ENCODE data around the gene RTL10. TPM values are rescaled to one million over a fixed set of nuclear protein-coding genes. Genes with fewer than 3 reads are reported as not detected.

Gene RTL10
- total RNA-seq, 2 donors from 2014 or later: 15.7 to 41.9 TPM

GRCh38 chr22:19809741-19810140, 44.9 kb downstream of the RTL10 start:
- Histone ChIP-seq H3K4me1 (replicated peaks) (peaks cover 12% of the 10 kb centered on the region), H3K36me3 (no peaks in the 10 kb centered on the region), H3K27me3 (replicated peaks; ENCODE audit: insufficient read depth) (no peaks in the 10 kb centered on the region), H3K4me3 (no peak overlapping the region), H3K9me3 (no peaks in the 10 kb centered on the region), H3K27ac (no peak overlapping the region)
- 91% methylated on average over 3 of the region's 3 CpGs for WGBS
- no peak for DNase-seq (ENCODE audit: low spot score)
- intact Hi-C loops (cut with DNase I): no loop called here
- TF ChIP-seq POLR2A (IDR thresholded peaks at IDR 0.05) (no peak), CTCF (IDR thresholded peaks at IDR 0.05) (no peak), POLR2AphosphoS5 (IDR thresholded peaks at IDR 0.05) (no peak)

DNA sequence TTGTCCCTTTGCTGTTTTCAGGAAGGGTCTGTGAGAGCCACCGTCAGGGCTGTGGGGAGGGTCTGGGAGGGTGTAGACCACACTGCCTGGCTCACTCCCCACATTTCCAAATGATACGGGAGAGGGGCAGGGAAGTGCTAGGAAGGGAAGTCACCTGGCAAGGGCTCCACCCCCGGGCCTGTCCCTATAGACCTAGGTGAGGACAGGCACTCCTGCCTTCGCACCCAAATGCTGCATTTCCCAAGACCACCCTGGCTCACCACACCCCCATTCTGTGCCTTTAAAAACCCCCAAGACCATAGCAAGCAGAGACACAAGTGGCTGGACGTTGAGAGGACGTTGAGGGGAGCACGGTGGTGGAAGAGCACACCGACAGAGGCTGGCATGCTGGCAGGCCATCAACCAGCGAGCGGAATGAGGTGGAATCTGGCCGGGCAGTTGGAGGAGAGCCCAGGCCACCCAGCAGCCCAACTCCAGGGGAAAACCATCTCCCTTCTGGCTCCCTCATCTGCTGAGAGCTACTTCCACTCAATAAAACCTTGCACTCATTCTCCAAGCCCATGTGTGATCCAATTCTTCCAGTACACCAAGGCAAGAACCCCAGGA, 45.7 kb downstream of the RTL10 start:
- 56% methylated on average over 11 of the region's 11 CpGs for WGBS
- Histone ChIP-seq H3K27ac (no peak overlapping the region), H3K4me3 (no peak overlapping the region), H3K27me3 (replicated peaks; ENCODE audit: insufficient read depth) (no peaks in the 10 kb centered on the region), H3K36me3 (no peaks in the 10 kb centered on the region), H3K4me1 (replicated peaks) (peaks cover 12% of the 10 kb centered on the region), H3K9me3 (no peaks in the 10 kb centered on the region)
- no peak for DNase-seq (ENCODE audit: low spot score)
- intact Hi-C loops (cut with DNase I): no loop called here
- TF ChIP-seq CTCF (IDR thresholded peaks at IDR 0.05) (no peak), POLR2AphosphoS5 (IDR thresholded peaks at IDR 0.05) (no peak), POLR2A (IDR thresholded peaks at IDR 0.05) (no peak)

DNA sequence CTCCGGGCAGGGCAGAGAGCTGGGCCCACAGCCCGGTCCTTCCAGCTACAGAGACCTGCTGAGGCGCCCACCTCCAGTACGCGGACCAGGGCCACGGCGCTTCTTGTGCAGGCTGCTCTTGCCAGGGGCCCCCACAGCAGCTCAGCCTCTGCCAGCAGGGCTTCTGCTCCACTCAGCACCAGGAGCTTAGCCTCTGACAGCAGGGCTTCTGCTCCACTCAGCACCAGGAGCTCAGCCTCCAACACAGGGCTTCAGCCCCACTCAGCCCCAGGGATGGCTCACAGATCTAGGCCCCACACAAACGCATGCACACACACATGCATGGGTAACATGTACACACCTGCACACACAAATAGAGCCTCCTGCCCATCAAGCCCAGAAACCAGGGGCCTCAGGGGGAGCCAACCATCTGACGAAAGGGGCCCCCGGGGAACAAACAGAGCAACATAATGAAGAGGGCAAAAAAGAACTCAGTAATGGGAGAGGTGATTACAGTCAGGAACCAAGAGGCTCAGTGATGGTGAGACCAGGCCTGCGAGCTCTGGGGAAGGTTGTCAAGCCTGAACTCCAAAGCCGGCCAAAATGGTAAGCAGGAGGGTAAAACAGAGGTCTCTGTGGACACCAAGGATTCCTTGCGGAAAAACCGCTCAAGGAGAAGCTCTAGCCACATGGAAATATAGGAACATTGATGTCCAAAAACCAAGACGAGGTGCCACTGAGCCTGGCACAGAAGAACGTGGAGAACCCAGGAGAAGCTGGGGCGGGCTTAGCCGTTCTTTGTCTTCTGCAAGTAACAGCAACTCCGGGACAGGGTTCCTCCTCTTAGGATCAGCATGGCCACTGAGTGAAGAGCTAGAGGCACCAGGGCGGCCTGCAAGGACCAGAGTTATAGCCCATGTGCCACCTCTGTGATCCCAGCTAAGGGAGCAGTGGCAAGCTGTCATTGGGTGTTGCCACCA, 46.5 kb downstream of the RTL10 start:
- Histone ChIP-seq H3K4me1 (replicated peaks) (peaks cover 12% of the 10 kb centered on the region), H3K36me3 (no peaks in the 10 kb centered on the region), H3K27ac (no peak overlapping the region), H3K9me3 (no peaks in the 10 kb centered on the region), H3K27me3 (replicated peaks; ENCODE audit: insufficient read depth) (no peaks in the 10 kb centered on the region), H3K4me3 (no peak overlapping the region)
- 94% methylated on average over 17 of the region's 20 CpGs for WGBS
- TF ChIP-seq CTCF (IDR thresholded peaks at IDR 0.05): no peak
- TF ChIP-seq POLR2AphosphoS5 (IDR thresholded peaks at IDR 0.05): no peak
- no peak for TF ChIP-seq POLR2A (IDR thresholded peaks at IDR 0.05)
- intact Hi-C loops (cut with DNase I): no loop called here
- no peak for DNase-seq (ENCODE audit: low spot score)

DNA sequence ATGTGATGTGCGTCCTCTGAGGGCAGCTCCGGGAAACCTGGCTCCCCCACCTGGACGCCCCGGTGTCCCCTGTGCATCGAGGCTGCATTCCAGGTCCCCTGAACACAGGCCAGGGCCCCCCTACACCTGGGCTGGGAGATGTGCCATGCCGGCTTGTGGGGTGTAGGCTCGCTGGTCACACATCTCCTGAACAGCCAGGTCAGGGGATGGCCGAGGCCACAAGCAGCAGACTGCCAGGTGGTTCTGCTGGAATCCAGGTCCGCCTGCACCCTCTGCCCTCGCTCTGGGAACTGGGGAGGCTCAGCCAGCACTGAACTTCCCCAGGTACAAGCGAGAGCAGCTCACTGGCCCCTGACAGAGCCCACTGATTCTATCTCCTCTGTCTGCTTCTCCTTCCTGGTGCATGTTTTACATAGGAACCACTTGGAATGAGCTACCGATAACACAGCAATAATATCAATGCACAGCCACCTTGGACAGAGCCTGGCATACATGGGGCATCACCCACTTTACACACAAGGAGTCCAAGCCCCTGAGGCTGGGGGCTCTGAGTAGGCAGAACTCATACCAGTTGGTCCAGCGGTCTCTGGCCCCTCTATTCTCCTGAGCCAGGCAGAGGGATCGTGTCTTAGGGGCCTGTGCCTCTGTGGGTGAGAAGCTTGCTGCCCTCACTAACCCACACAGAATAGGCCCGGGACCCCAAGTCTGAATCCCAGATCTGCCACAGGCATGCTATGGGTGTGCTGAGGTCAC, 47.3 kb downstream of the RTL10 start:
- TF ChIP-seq CTCF (IDR thresholded peaks at IDR 0.05): no peak
- no peak for TF ChIP-seq POLR2AphosphoS5 (IDR thresholded peaks at IDR 0.05)
- TF ChIP-seq POLR2A (IDR thresholded peaks at IDR 0.05): no peak
- H3K36me3 ChIP-seq: no peaks in the 10 kb centered on the region
- DNase-seq (ENCODE audit: low spot score): no peak
- no peak overlapping the region for H3K27ac ChIP-seq
- no peaks in the 10 kb centered on the region for H3K27me3 ChIP-seq (replicated peaks; ENCODE audit: insufficient read depth)
- 89% methylated on average over 15 of the region's 15 CpGs for WGBS
- H3K4me1 ChIP-seq (replicated peaks): peaks cover 12% of the 10 kb centered on the region
- intact Hi-C loops (cut with DNase I): no loop called here
- no peaks in the 10 kb centered on the region for H3K9me3 ChIP-seq
- no peak overlapping the region for H3K4me3 ChIP-seq
